Loucy (cell line): ENCODE data around the gene NDUFS6.

Source experiments
- EZH2phosphoT487 ChIP-seq: fragments of 200-600 bp; IDR thresholded peaks from 2 replicates; pipeline ENCODE4 v1.6.1; 2018; ENCODE audit warnings: antibody characterized with exemption, mild to moderate bottlenecking, moderate library complexity, borderline replicate concordance
- TF ChIP-seq, protein P1 (sequence below): fragments of 200-600 bp; sonication (generic); conservative IDR thresholded peaks from 2 replicates; pipeline ENCODE4 v1.5.1; 2014; ENCODE audit warnings: mild to moderate bottlenecking, antibody characterized with exemption, low read length

DNA sequence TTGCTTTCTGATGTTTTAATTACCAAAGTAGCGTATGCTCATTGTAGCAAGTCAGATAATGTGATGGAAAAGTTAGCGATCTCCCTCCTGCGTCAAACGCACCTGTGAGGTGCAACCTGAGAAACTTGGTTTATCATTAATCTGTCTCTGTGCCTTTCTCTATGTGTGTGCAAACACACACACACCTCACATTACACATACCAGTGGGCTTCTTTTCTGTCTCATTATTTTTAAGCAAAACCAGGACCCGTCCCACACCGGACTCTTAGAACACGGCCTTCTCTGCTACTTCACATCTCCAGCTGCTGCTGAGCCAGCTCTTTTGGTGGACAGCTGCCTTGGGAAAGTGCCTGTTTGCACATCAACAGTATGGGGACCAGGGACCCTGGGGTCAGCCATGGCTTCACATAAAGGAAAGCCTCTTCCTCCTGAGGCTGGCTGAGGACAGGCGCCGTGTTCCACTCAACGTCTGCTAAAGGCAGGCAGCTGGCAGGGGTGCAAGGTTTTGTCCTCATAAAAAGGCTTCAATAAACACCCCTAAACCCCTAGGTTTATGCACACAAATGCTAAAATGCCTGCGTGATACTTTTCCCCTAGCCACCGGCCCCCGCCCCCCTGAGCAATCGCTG lies 45.8 kb upstream of the NDUFS6 start:
- TF ChIP-seq, protein P1, sequence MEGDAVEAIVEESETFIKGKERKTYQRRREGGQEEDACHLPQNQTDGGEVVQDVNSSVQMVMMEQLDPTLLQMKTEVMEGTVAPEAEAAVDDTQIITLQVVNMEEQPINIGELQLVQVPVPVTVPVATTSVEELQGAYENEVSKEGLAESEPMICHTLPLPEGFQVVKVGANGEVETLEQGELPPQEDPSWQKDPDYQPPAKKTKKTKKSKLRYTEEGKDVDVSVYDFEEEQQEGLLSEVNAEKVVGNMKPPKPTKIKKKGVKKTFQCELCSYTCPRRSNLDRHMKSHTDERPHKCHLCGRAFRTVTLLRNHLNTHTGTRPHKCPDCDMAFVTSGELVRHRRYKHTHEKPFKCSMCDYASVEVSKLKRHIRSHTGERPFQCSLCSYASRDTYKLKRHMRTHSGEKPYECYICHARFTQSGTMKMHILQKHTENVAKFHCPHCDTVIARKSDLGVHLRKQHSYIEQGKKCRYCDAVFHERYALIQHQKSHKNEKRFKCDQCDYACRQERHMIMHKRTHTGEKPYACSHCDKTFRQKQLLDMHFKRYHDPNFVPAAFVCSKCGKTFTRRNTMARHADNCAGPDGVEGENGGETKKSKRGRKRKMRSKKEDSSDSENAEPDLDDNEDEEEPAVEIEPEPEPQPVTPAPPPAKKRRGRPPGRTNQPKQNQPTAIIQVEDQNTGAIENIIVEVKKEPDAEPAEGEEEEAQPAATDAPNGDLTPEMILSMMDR, result no peak
- TF ChIP-seq EZH2phosphoT487, result no peak
